Stimulated activated CD8-positive, alpha-beta memory T cell treated with anti-CD3 and anti-CD28 coated beads, Interleukin-15, amount 100 ng/mL, for 4 hours (primary cell): ENCODE data around the gene CCDC93.

Source experiments
- DNase-seq, 2 donors: peaks; one replicate each; pipeline ENCODE4 v3.0.0-alpha.2; 2020; ENCODE audit warnings: low read depth in 2 of 2

CCDC93 gene

DNA sequence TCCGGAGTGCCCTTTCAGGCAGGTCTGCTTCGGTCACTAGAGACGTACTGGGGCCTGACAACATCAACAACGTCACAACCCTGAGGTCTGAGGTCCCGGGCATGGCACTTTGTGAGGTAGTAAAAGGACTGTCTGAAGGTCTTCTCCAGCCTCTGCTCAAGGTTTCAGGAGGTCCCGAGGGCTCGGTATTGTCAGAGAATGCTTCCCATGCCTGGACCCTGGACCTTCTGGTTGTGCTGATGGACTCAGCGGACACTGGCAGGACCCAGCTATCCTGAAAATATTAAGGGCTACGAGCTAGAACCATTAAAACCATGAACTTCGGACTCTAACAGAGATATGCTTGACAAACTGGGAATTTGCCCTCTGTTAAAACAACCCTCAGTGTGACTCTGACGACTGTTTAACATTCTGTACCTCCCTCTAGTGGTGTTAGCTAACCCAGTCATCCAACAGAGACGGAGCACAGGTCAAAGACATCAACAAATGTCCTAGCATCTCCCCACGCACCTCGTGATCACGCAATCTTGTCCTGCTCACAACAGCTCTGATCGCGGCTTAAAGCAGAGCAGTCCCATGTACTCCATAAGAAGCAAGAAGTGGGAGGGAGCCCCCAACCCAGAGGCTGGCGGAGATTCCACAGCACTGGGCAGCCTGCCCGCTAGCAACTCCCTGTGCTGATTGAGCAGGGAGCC is 96.5 kb downstream of the CCDC93 start:
- no peak for DNase-seq

DNA sequence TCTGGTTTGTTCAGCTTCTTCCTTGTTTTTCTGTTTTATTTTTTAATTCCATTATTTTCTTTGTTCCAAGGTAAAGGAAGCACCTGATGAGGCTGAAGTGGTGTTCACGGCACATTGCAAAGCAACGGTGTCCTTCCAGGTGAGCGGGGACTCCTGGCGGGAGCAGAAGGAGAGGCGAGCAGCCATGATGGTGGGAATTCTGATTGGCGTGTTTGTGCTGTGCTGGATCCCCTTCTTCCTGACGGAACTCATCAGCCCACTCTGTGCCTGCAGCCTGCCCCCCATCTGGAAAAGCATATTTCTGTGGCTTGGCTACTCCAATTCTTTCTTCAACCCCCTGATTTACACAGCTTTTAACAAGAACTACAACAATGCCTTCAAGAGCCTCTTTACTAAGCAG is 110.9 kb downstream of the CCDC93 start:
- DNase-seq: no peak

DNA sequence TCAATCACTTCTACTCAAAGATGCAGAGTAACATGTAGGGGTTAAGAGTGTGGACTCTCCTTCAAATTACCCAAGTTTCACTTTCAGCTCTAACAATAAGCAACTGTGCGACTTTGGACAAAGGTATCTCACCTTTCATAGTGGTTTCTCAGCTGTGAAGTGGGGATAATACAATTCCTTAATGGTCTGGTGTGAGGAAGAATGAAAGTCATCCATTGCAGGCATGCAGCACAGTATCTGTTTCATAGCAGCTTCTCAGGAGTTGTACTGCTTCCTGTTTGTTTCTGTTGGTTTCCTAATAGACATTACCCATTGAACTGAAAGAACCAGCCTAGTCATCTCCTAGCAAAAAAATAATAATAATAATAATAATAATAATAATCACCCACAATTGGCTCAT is 125.0 kb downstream of the CCDC93 start:
- no peak for DNase-seq

DNA sequence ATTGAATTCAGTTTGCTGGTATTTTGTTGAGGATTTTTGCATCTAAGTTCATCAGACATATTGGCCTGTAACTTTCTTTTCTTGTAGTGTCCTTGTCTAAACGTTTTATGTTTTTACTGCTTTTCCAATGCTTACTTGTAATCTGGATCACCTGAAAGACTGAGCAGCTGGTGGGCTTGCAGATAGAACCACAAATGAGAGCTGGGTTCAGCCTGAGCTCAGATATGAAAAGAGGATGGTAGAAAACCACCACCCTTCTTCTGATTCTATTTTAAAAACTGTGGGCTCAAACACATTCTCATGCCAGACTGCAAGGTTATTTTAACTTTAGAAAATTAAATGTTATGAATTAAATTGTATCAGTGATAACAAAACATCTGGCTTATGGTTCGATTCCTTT is 128.6 kb downstream of the CCDC93 start:
- DNase-seq: no peak

DNA sequence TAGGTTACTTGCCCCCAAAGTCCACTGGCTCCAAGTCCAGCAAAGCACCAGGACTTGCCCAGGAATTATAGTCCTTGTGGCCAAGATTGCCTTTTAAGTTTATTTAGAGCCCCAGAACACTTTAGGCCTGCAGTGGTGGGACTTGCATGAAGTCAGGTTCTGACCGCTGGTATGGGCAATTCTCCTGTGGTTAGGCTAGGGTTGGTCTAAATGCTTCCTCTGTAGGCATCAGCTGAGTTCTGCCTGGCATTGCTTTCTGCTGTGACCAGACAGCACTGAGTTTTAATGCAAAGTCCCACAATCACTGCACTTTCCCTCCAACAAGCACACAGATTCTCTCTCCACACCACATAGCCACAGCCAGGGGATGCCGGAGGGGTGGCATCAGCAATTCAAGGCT is 134.9 kb downstream of the CCDC93 start:
- DNase-seq: no peak

DNA sequence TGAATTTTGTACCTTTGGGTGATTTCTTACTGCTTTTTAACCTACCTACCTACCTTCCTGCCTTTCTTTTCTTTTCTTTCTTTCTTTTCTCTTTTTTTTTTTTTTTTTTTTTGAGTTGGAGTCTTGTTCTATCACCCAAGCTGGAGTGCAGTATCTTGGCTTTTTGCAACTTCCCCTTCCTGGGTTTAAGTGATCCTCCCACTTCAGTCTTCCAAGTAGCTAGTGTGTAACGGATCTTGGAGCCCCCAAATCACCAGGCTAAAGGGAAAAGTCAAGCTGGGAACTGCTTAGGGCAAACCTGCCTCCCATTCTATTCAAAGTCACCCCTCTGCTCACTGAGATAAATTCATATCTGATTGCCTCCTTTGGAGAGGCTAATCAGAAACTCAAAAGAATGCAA is 138.1 kb downstream of the CCDC93 start:
- DNase-seq: no peak
